Fibroblast of skin of abdomen (primary cell): Measurements from ENCODE around the gene TMEM45A.
"Not testable (repeated sequence)": the region's sequence is repeated elsewhere in the genome, so short reads cannot be mapped to it uniquely, and the experiment has no call there.

ENCODE experiments used
- DNase-seq: peaks from one replicate; pipeline ENCODE4 v3.0.0-alpha.2; 2013

The TMEM45A gene

DNA sequence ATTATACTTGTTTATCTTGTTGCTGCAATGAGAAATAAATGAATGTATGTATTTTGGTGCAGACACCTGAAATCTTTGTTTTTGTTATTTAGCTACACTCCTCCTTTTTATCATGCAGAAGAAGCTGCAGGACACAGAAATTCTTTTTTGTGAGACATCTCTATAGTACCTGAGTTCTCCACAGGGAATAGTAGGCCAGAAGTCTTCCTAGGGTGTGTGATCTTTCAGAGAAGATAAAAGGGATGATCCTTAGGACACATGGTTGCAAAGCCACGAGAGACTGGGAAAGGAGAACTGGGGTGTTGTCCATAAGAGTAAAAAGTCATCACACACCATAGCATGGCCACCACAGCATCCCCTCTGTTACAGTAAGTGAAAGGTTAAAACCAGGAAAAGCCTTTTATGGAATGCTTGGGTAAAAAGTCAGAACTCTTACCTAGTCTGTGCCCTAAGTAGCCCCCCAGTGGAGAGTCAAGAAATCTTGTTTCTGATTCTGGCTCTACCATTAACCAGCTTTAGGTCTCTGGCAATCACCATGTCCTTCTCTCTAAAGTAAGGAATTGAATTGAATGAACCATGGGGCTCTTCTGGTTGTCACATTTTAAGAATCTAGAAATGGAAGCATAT is 85.1 kb downstream of the TMEM45A start:
- no peak for DNase-seq

DNA sequence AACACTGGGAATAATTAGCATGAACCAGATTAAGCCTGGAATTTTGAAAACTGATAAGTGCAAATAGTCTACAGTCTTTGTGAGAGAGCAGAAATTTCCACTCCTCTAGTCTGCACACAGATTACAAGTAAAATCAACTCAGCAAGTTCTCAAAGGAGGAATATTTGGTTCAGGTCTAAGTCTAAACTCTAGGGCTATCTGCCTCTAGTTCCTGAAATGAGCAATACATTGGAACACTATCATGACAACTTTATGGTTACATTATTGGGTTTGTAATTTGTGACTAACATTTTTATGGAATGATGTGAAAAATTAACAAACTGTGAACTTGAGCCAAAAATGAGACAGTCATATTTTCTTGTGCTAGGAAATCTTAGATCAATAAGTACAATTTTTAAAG is 86.2 kb downstream of the TMEM45A start:
- DNase-seq = no peak

DNA sequence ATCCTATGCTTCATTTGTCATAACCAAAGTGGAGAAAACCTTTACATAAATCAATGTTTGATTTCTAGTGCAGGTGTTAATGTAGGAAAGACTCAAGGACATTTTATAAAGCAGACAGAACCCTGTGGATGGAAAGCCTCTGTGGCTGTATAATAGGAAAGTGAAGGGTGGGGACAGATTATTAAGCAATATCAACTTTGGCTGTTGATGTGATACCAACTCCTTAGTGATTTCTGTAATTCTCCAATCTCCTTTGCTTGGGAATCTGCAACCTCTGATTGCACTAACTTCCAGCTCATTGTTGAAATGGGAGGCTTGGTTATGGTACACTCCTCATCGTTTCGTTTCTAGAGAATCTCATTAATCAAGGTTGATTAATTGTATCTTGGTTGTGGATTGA is 87.7 kb downstream of the TMEM45A start:
- DNase-seq = no peak

DNA sequence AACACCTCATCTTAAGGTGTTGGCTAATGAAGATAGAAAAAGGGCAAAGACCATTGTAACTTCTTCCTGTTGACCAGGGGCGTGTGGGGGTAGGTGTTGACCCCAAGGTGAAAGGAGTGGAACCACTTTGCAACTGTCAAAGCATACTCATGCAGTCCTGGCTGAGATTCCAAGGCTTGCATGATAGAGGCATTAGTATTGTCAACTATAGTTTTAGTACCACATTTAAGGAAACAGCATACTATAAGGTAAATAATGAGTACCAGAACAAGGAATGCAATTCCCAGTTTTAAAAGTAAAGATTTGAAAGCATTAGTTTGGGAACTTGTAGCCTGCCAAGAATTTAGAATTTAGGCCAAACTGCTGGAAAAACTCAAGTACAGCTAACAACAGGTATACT is 89.2 kb downstream of the TMEM45A start:
- no peak for DNase-seq

DNA sequence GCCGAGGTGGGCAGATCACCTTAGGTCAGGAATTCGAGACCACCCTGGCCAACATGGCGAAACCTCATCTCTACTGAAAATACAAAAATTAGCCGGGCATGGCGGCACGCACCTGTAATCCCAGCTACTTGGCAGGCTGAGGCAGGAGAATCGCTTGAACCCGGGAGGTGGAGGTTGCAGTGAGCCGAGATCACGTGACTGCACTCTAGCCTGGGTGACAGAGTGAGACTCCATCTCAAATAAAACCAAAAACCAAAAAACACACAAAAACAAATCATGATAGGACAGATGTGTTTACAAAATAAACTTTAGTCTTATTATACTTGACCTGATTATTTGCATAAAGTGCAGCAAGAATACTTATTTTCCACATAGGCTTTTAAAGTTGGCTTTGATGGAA is 89.7 kb downstream of the TMEM45A start:
- not testable (repeated sequence) for DNase-seq

DNA sequence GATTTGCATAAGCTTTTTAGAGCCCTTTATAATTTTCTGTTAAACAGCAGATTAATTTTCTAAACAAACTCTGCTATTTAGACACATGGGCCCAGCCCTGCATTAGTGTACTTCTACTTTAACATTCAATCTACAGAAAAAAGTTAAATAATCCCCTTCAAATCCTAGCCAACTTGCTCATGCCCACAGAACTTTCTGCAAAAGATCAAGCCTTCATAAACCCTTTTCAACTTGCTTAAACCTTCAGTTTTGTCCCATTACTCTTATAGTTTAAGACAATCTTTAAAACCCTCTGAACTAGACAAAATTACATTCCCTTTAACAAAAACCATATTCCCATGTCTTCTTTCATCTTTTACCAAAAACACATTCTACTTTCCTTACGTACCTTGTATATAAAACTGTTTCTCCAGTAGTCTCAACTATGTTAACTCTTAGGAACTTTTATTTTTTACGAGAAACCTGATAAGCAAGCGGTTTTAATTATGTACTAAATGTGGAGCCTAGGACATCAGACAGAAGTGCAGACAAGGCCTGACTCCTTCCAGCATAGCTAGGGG is 91.8 kb downstream of the TMEM45A start:
- no peak for DNase-seq

DNA sequence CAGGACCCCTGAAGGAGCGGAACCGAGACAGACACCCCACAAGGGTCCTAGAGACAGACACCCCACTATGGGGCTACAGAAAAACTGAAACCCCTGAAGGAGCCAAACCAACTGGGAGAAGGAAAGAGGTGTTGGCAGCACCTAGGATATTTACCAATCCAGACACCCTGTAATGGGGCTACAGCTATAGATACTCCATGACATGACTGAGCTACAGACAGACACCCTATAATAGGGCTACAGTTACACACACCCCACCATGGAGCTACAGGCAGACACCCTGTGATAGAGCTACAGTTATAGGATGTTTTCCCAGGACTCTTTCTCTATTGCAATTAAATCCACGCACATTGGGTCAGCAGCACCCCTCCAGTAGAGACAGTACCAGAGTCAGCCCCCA is 94.4 kb downstream of the TMEM45A start:
- no peak for DNase-seq

DNA sequence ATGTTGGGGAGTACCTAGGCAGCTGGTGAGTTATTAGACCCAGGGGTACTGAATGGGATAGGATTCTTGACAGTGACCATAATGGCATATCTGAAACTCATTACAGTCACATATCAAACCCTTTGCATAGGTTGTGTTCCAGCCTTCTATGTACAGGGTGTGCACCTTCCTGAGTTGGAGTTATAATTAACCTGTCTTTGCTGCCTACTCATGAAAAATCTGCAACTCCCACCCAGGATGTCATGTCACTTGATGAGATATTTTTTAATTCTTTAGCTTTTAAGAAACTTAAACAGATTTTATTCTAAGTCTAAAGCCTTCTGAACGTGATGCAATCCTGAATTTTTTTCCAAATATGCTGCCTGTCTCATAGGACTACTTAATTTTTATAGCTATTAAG is 95.8 kb downstream of the TMEM45A start:
- DNase-seq = no peak

DNA sequence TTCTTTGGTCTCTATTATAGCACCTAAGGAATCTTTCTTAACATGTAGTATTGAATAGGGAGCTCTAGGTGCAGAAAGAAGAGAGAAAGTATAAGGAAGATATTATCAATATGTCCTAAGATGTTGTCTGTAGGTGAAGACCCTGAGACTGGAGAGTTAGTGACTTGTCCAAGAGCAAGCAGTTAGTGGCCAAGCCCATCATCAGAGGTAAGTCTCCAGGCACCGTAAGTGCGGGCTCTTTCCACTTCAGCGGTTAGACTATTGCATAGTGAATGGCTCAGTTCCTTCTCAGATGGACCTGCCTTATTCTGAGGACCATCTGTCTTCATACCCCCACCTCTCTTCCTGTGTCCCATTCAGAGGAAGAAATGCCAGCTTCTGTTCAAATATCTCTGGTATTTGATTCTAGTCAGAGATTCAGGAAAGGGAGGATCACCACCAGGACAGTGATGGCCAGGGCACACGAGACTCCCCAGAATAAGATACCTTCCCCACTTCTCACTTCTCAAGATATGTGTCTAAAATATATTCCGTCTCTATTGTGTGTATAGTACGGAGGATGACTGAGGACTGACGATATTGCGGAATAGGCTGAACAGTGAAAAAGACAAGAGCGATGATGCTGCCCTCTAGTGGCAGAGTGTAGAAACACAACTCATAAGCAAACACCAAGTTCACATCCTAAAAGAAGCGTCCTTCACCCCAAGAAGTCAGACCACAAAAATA is 97.9 kb downstream of the TMEM45A start:
- peak; percentile 69 for DNase-seq

DNA sequence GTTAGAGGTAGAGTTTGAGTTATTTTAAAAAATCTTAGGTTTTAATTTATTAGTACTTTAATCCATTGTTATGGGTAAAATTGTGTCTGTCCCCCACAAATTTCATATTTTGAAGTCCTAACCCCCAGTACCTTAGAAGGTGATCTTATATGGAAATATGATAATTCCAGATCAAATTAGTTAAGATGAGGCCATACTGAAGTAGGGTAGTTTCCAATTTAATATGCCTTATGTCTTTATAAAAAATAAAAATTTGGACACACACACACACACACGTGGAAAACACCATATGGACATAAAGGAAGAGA is 98.4 kb downstream of the TMEM45A start:
- no peak for DNase-seq

DNA sequence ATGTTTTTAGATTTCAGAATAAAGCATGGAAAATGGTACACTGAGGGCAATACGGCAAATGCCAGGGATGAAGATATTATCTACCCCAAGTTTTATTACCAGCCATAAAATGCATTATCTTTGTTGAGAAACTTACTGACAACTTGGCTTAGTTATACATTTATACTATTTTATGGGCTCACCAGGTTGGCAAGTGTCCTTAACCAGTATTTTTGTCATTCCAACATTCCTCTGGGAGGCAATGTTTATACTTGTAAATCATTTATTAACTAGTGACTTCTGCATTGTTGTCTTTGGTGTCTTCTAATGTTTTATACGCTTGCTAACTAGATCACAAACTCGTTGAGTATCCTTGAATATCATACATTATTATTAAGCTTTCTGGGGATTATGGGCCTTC is 99.0 kb downstream of the TMEM45A start:
- DNase-seq = no peak

DNA sequence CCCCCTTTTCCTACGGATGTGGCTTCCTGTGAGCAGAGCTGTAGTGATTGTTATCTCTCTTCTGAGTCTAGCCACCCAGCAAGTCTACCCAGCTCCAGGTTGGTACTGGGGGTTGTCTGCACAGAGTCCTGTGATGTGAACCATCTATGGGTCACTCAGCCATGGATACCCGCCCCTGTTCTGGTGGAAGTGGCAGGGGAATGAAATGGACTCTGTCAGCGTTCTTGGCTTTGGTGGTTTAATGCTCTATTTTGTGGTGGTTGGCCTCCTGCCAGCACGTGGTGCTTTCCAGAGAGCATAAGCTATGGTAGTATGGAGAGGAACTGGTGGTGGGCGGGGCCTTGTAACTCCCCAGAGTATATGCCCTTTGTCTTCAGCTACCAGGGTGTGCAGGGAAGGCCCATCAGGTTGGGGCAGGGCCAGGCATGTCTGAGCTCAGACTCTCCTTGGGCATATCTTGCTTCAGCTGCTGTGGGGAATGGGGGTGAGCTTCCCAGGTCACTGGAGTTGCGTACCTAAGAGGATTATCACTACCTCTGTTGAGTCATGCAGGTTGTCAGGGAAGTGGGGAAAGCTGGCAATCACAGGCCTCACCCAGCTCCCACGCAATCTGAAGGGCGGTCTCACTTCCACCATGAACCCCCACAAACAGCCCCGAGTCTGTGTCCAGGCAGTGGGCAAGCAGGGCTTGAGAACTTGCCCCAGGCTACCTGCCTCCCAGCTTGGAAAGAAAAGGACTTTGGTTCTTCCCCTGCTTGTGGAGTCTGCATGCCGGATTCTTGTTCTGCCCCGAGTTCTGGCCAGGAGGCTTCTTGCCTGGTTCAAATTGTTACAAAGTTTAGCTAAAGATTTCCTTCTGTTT is 108.0 kb downstream of the TMEM45A start:
- DNase-seq = no peak

DNA sequence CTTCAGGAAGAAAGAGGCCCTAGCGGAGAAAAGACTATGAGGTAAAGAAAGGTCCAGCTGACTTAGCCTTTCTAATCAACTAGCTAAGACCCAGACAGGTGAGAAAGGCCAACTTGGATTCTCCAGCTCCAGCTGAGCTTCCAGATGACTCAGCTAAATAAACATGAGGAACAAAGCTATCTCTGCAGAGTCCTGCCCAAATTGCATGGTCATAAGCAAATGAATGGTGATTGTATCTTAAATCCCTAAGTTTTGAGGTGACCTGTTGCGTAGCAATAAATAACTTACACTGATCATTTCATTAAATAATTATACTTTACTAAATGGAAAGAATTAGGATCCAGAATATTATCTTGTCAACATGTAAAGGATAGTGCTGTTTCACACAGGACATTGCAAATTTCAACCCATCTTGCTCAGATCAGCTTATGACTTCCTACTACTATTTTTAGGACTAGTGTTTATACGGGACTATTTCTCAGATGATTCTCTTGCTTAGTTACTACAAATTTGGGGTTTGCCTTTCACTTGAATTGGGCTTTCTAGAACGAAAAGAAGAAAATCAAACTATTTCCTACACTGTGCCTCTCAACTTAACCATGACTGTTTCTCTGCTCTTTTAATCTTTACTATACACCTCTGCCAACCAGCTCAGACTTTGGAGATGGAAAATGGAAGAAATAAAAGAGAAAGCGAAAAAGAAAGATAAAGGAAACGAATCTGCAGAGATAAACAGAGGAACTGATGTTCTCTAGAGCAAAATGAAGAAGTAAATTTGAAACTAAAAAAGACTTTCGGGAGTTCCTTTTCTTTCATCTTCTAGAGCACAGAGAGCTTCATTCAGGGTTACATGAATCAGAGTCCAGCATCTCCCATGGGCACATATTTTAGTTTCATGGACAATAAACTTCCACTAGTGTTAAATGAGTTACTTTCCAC is 110.4 kb downstream of the TMEM45A start:
- DNase-seq = no peak

DNA sequence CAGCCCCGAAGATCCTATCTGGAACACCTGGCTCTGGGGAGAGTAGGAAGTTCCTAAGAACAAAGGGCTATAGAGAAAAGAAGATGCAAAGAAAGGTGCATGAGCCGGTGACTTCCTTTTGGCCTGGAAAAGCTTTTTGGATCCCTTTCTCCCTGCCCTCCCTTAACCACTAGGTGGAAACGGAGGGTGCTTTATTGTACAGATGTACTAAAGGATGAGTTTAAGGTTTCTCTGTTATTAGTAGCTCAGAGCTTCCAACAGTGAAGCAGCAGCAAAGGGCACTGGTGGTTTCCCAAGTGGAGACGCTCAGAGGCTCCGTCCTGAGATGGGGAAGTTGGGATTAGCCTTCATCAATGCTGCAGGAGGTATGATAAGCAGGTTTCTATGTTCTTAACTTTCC is 111.0 kb downstream of the TMEM45A start:
- peak; percentile 37 for DNase-seq

DNA sequence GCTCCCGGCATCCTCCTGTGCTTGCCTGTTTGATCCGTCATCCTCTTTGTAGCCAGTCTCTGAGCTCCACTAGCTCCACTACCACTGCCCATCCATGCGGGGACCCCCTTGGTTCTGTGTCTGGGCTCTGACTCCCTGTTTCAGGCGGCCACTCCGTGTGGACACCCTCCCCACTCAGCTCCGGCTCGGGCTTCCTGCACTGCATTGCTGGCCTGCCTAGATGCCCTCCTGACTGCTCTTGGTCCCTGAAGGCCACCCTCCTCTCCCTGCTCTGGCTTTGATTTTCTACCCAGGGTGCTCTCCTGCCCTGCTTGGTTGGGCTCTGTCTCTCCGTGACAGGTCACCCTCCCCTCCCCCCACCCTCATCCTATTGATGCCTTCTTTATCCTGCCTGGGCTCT is 112.9 kb downstream of the TMEM45A start:
- DNase-seq = no peak

DNA sequence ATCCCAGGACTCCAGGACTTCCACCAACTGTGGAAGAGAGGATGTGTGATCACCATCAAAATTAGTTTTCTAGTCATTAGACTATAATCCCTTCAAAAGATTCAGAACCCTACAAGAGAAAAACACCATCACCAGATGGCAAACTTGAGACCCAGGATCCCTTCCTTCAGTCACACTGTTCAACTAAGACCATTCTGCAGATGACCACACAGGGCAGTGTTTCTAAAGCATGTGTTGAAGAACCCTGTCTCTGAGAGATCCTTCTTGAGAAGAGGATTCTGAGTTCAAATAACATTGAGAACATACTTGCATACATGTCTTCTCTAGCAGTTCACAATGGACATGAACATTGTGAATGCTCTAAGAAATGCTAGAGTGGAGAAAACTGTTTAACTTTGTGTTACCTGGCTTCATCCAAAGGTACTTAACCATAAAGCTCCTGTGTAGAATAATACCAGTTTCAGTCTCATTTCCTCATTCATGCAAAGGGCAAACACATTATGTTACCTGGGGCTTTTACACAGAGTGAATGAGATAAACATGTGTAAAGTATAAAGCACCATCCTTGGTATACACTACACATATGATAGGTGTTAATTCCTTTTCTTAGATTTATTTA is 114.6 kb downstream of the TMEM45A start:
- DNase-seq = no peak

DNA sequence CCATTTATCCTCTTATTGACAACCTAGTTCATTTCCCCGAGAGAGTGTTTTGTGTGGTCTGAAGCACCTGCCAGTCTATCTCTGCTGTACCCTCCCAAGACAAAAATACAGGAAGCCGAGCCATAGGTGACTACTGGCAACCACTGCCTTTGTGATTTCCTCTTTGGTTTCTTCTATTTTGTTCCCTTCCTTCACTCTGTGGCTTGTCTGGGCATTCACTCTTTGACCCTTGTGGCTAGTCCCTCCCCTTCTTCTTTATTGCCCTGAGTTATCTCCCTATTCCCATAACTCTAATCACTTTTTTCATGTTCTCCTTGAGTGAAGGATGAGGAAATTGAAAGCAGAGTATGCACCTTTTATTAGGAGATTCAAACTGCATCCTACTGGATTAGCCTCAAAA is 116.9 kb downstream of the TMEM45A start, which contains the start of gene ADGRG7:
Gene ADGRG7, plus strand, starts transcription at position 297 of the 400 bp plus-strand sequence. CDS start 256 bp downstream, outside the sequence.
- DNase-seq = no peak

DNA sequence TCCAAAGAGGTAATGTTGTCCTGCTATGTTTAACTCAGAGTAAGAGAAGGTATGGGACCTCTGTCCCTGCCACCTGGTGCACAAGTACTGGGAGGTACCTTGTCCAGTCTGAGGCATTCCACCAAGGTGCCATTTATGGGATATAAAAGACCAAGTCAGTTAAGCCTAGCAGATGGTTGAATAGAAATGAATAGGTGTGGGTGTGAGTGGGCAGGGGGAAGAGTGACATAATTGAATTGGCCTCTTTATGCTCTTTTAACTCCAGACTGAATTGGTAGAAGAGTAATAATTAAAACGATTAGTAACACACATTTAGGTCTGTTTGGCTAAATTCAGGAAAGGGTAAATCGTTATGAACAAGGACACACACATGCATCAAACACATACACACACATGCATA is 117.5 kb downstream of the TMEM45A start:
- no peak for DNase-seq

DNA sequence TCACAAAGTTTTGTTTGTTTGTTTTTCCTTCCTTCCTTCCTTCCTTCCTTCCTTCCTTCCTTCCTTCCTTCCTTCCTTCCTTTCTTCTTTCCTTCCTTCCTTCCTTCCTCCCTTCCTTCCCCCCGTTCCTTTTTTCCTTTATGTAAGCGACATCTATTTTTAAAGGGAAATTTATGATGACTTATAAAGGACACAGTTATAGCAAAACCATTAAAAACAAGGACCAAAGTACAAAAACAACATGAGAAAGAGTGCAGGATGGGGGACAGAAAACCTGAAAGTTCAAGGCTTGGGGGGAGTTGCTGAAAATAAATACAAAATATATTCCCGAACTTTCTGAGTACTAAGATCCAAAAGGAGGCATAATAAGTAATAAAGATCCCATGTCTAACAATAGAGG is 118.8 kb downstream of the TMEM45A start:
- DNase-seq = no peak

DNA sequence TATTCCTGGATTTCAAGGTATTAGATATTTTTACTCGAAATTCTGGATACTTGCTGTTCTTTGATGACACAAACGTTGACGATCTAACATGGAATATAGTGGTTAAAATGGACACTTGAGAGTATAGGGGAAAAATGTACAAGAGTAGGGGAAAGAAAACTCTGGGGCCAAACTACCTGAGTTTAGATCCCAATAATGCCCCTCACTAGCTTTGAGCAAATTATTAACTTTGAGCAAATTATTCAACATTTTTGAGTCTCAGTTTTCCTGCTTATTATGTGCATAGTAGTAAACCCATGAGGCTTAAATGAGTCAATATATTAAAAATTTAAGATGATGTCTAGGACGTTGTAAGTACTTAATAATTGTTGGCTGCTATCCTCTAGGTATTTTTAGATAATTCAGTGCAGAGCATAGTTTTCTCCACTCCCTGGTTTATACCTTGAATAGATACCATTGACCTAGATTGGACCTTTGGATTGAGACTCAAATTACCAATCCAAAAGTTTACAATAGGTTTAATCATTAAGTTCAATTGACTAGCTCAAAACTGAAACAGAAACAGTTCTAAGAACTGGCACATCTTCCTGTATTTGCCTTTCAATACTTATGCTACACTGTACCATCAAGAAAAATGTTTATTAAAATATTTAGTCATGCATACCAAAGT is 121.4 kb downstream of the TMEM45A start:
- DNase-seq = no peak

DNA sequence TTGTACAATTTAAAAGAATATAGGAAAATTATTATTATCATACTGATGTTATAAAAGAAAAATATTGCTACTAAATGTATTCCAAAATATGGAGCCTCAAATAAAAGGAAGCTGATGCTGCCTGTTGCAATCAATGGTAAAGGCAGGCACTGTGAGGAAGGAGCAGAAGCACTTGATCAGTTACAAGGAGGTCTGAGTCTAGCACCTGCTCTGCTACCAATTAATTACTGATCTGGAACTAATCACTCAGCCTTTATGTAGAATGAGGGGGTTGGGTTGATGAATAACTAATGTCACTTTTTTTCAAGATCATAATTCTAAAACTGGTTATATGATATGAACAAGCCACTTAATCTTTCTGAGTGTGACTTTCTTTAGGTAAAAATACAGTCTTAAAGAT is 122.5 kb downstream of the TMEM45A start:
- DNase-seq = no peak
